Measurements from ENCODE around the gene AIRE.

DNA sequence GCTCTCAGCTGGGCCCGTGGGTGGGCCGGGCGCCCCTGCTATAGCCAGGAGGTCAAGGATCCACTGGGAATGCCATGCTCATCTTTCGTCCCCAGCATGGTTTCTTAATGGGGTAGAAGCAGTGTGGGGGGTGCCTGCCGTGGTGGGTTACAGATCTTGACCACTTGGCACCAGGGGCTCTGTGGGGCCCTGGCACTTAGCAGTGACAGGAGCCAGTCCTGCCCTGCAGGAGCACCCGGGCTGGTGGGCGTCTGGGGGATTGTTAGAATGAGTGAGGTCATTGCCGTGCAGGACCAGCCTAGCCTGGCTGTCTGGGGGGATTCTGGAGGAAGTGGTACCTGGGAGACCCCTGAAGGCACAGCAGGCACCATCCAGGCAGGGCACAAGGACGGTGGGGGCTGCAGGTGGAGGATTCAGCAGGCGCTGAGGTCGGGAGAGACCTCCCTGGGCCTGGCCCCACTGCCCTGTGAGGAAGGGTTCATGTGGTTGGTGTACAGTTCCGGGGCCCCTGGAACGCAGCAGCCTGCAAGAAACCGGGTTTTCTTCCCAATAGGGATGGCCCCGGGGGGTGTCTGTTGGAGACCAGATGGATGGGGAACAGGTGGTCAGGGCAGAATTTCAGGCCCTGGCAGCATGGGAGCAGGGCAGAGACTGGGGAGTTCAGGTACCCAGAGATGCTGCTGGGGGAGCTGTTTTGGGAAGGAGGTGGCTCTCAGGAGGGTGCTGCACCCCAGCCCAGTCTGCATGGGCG is 4.8 kb downstream of the AIRE start:
- TF ChIP-seq, protein P1, sequence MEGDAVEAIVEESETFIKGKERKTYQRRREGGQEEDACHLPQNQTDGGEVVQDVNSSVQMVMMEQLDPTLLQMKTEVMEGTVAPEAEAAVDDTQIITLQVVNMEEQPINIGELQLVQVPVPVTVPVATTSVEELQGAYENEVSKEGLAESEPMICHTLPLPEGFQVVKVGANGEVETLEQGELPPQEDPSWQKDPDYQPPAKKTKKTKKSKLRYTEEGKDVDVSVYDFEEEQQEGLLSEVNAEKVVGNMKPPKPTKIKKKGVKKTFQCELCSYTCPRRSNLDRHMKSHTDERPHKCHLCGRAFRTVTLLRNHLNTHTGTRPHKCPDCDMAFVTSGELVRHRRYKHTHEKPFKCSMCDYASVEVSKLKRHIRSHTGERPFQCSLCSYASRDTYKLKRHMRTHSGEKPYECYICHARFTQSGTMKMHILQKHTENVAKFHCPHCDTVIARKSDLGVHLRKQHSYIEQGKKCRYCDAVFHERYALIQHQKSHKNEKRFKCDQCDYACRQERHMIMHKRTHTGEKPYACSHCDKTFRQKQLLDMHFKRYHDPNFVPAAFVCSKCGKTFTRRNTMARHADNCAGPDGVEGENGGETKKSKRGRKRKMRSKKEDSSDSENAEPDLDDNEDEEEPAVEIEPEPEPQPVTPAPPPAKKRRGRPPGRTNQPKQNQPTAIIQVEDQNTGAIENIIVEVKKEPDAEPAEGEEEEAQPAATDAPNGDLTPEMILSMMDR (IDR thresholded peaks at IDR 0.05), result no peak
- TF ChIP-seq POLR2A (IDR thresholded peaks at IDR 0.05), result no peak
- no peak for TF ChIP-seq EP300 (IDR thresholded peaks at IDR 0.05)

Measured in ovary (tissue), 3 donors.